ENCODE results near the gene FYCO1.

The FYCO1 gene

GRCh38 chr3:45959201-45959600, 36.4 kb downstream of the FYCO1 start:
- no peak for DNase-seq

- DNase-seq: no peak
Observed at GRCh38 chr3:45958321-45958791, 37.3 kb downstream of the FYCO1 start.

DNA sequence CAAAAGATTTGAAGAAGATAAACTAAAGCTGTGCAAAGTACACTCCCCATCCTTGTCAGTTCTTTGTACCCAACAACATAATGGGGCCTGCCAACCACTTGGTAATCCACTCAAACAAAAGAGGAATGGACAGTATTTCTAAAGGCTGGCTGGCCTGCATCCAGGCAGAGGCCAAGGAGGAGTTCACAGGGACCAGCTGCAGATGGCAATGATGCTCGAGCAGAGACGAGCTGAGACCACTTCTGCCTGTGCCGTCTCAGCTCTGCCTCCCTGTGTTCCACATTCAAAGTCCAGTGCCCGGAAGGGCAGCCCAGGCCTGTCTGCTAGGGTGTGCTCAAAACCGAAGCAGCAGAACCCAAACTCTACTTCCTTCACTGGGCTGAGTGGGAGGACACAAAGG, 38.0 kb downstream of the FYCO1 start:
- no peak for DNase-seq

DNA sequence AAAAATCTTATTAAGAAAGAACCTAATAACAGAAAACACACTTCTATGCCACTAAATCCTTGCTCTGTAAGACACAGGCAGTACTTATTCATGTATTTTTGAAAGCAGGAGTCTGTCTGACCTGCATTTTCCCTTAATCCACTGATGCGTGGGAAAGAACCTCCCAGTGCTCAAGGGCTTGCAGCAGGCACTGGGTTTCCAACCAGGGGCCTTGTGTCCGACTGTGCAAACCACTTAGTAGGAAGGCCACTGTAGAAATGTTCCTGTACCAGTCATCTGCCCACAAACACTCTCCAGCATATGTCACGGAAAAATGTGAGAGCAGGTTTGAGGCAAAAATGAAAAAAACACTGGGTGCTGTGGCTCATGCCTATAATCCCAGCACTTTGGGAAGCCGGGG, 39.9 kb downstream of the FYCO1 start:
- no peak for DNase-seq

DNA sequence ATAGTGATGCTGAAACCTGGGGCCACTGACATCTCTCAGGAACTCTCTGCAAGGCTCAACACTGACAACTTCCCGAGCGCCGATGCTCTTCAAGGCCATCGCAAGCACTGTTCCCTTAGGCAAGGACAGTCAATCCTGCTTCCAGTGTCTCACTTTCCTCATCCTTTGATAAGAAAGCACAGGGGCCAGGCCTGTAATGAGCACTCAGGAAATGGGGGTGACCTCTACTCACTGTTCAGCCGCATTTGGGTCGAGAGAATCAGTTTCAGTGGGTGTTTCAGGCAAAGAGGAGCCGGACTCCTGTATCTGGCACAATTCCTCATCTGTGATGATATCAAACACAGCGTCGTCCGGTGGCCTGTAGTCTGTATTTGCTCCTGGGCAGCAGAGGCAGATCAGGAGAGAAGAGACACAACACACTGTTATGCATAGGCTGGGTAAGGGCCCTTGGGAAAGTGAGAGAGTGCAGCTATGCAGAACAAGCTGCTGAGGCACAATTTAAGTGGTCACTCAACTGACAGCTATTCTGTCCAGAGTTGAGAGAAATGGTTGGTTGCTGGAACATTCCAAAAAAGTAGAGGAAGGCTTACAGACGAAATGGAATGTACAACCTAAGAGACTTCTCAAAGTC, 40.5 kb downstream of the FYCO1 start:
- no peak for DNase-seq

DNA sequence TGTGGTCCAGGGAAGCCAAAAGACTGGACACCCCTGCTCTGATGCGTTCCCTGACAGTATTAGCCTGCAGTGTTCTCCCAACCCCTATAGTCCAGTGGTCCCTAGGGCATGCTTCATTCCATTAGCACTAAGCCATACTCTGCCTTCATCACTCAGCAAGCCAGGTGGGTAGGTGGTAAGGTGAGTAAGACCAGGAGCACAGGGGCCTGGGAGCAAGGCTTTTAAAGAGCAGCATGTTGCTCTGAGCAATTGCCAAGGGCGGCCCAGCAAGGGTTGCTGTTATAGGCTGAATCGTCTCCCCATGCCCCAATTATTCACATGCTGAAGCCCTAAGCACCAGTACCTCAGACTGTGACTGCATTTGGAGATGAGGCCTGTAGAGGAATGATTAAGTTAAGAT, 41.3 kb downstream of the FYCO1 start:
- DNase-seq: no peak

GRCh38 chr3:45953536-45953935, 42.1 kb downstream of the FYCO1 start:
- DNase-seq: no peak

- DNase-seq: no peak
Observed at GRCh38 chr3:45952456-45952855, 43.2 kb downstream of the FYCO1 start.

DNA sequence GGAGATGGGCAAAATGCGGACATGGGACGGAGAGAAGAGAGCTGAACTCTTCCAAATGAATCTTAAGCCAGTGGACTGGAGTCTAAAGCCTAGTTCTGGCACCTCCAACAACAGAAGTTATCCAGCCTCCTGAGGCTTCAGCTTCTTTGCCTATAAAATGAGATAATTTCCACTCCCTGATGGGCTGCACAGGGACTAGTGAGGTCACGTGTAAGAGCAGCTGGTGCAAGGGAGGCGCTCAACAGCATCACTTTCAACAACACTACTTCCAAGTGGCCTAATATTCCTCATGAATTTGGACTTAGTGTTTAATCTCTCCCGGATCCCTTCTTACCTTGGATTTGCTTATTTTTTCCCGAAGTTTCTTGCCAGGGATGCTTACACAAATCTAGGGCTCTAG, 43.7 kb downstream of the FYCO1 start:
- DNase-seq: no peak

DNA sequence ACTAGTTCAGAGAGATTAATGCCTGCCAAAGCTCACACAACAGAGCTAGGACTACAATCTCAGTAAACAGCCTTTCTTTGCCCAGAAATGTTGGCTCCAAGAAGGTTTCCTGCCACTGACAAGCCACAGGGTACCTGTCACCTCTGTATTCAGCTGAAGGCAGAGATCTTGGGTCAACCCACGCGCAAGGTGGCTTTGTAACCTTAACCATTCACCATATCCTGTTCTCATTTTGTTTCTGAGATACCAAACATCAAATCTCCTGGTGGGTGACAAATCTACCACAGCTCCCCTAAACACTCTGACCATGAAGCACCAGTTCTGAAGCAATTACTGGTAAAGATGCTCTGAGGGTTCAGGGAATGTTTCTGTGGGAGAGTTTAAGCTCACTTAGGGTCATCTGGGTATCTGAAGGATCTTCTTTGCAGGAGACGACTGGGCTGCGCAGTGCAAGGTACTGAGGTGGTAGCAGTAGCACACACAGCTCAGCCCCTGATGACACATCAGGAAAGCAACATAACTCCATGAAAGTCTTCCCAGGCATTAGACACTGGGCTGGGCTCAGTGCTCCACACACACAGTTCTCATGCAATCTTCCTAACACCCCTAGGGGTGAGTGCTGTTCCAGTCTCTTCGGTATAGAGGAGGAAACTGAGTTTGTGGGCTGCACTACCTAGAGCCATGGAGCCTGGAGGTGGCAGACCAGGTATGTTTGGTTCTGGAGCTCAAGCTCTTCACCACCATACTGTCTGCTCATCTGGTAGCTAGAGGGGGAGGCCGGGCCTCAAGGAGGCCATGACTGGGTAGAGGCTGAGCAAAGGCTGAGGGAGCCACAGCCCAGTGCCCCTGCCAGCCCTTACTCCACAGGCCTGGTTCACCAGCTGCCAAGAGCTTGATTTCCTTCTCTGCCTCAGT, 44.7 kb downstream of the FYCO1 start:
- DNase-seq: no peak

DNA sequence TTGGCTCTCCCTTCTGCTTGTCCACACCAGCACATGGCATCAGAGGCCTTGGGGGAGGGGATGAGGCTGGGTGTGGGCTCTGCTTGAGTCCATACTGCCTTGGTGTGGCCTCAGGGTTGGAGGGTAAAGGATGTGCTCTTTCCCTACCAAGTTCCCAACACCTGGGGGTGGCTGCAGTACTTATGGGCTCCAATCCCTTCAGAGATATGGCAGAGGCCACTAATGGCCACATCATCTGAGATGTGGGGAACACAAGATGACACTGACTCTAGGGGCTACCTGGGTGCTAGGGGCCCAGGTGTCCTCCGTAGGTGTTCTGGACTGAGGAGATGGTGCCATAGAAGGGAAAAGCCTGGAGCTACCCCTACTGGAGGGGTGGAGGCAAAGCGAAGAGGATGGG, 45.5 kb downstream of the FYCO1 start:
- no peak for DNase-seq

GRCh38 chr3:45949432-45949831, 46.2 kb downstream of the FYCO1 start:
- DNase-seq: no peak

DNA sequence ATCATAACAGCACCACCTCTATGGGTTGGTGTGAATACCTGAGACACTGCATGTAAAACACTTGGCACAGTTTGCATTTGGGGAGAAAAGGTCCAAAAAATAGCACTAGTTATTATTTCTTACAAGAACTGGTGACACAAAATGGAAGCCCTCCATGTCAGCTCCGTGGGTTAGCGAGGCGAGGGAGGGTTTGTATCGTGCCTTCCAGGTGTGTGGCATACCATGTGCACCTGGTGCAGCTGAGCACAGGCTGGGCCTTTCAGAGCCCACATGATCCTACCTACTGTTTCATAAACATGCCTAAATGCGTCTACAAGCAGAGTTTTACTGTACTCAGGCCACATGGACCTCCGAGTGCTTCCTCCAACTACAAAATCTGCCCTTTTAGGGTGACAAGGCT, 46.7 kb downstream of the FYCO1 start:
- no peak for DNase-seq

- DNase-seq: no peak
Observed at GRCh38 chr3:45948311-45948781, 47.3 kb downstream of the FYCO1 start.

- no peak for DNase-seq
Observed at GRCh38 chr3:45947361-45947760, 48.3 kb downstream of the FYCO1 start.

DNA sequence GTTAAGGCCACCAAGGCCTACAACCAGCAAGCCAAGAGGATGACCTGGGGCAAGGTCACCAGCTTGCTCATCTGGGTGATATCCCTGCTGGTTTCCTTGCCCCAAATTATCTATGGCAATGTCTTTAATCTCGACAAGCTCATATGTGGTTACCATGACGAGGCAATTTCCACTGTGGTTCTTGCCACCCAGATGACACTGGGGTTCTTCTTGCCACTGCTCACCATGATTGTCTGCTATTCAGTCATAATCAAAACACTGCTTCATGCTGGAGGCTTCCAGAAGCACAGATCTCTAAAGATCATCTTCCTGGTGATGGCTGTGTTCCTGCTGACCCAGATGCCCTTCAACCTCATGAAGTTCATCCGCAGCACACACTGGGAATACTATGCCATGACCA, 48.7 kb downstream of the FYCO1 start:
- no peak for DNase-seq

DNA sequence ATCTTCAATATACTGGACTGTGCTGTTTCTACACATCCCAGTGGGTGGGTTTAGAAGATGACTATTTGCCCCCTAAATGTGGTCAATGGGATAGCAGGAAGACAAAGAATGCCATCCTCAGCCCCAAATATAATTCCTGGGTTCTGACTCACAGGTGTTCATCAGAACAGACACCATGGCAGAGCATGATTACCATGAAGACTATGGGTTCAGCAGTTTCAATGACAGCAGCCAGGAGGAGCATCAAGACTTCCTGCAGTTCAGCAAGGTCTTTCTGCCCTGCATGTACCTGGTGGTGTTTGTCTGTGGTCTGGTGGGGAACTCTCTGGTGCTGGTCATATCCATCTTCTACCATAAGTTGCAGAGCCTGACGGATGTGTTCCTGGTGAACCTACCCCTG, 49.3 kb downstream of the FYCO1 start:
- no peak for DNase-seq

DNA sequence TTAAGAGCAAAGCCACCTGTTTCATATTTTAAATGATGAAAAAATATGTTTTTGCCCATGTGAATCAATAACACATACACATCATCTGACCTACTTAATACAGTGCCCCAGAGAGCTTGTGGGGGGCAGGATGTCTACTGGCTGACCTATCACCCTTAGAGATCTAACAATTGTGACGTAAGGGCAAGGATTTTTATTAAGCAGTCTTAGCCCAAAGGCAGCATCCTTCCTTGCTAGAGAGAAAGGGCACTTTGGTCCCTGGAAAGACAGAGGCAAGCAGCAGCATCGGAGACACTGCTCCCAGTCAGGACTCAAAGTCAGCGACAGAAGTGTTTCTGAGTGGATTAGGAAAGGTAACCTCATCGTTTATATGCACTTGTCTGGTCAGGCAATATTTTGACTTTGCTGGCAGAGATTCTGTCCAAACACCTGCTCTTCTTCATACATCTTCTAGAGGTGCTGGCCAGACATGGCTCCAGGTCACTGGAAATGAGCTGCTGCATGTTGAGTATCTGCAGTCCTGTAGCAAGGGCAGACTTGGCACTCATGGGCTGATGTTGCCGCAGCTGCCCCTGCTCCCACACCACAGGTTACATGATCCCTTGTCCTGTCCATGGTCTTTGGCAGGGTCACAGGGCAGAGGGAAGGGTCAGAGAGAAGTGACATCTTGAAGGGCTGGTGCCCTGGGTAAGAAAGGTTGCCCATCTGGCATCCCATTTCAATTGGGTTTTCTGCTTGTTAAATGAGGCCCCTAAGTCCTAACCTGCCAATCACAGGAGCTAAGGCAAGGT, 50.6 kb downstream of the FYCO1 start:
- no peak for DNase-seq

DNA sequence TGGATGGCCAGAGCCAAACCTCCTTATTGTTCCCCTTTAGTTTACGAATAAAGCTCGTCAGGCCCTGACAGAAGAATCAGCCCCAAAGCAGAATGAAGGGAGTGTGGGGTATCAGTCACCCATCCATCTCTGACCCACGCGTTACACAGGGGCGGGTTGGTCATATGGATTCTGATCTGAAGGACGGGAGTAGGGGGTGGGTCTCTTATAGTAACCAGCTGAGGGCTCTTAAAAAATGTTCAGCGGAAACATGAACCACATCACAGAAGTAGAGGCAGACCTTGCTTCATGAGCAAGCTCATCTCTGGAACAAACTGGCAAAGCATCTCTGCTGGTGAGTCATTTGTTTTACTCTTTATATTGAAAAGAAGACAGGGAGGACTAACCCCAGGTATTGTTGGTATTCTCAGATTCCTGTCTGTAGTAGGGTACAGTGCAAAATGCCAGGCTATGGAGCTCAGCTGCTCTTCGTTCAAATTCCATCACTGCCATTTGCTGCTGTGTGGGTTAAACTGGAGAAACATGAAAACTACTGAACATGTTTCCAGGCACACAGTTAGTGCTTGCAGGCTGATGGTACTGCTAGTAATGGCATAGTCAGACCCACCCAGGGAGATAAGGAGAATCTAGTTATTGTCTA, 52.3 kb downstream of the FYCO1 start, which contains the start of gene CXCR6:
Gene CXCR6, plus strand, starts transcription at position 258 of the 640 bp plus-strand sequence. CDS start 3,018 bp downstream, outside the sequence.
- DNase-seq: no peak

GRCh38 chr3:45942051-45942825, 53.4 kb downstream of the FYCO1 start:
- no peak for DNase-seq

DNA sequence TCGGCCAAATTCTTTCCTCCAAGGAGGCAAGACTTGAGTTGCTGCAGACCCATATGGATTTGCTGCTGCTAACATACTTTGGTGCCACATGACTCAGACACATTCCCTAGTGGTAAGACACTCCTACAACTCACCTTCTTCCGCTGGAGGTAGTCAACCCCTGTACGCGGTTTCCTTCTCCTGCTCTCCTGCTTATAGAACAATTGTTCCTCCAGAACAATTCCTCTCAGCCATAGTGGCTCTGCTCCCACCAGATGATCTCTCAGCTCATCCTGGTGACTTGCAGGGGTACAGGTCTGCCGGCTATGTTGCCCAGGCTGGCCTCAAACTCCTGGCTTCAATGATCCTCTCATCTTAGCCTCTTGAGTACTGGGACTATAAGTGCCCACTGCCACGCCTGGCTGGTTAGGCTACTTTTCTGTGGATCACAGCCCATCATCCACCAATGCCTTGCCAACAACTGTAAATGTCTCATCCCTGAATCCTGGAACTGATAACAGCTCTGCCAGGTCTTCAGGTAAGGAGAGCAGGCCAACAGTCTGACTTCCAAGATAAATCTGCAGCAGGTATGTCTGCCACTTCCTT, 54.8 kb downstream of the FYCO1 start:
- DNase-seq: no peak

Measured in NCI-H345 (cell line).